H9 (cell line): ENCODE measurements around the gene GTF2A1. TPM values are rescaled to one million over a fixed set of nuclear protein-coding genes. Genes with fewer than 3 reads are reported as not detected.

ENCODE experiments used
- DNase-seq: peaks from one replicate; pipeline ENCODE4 v3.0.0-alpha.2; 2017
- H2AFZ ChIP-seq: one replicate; pipeline ENCODE4 v1.6.1; 2013; ENCODE audit warnings: mild to moderate bottlenecking, low read length, control low read depth, moderate library complexity
- H2AK5ac ChIP-seq: 2 replicates; pipeline ENCODE4 v1.6.1; 2013; ENCODE audit warnings: low read length, control low read depth, mixed read lengths; ENCODE audit not compliant: insufficient read length
- H2BK120ac ChIP-seq: one replicate; pipeline ENCODE4 v1.6.1; 2013; ENCODE audit warnings: low read depth, mild to moderate bottlenecking, low read length, control low read depth, inconsistent platforms; ENCODE audit not compliant: poor library complexity, severe bottlenecking
- H2BK12ac ChIP-seq: 2 replicates; pipeline ENCODE4 v1.6.1; 2013; ENCODE audit warnings: low read length, control low read depth, mixed read lengths, low read depth; ENCODE audit not compliant: insufficient read length
- H2BK15ac ChIP-seq: 2 replicates; pipeline ENCODE4 v1.6.1; 2013; ENCODE audit warnings: low read depth, low read length, control low read depth
- H2BK20ac ChIP-seq: one replicate; pipeline ENCODE4 v1.6.1; 2013; ENCODE audit warnings: low read depth, mild to moderate bottlenecking, low read length, control low read depth, inconsistent platforms; ENCODE audit not compliant: poor library complexity, severe bottlenecking
- H2BK5ac ChIP-seq: 2 replicates; pipeline ENCODE4 v1.6.1; 2013; ENCODE audit warnings: low read length, control low read depth, mixed read lengths; ENCODE audit not compliant: insufficient read length
- H3K14ac ChIP-seq: 2 replicates; pipeline ENCODE4 v1.6.1; 2013; ENCODE audit warnings: low read length, control low read depth; ENCODE audit not compliant: insufficient read depth
- H3K18ac ChIP-seq: 2 replicates; pipeline ENCODE4 v1.6.1; 2013; ENCODE audit warnings: low read depth, mild to moderate bottlenecking, mixed read lengths, low read length, control low read depth; ENCODE audit not compliant: insufficient read length
- H3K23ac ChIP-seq: 2 replicates; pipeline ENCODE4 v1.6.1; 2013; ENCODE audit warnings: low read length, control low read depth, mixed read lengths, low read depth; ENCODE audit not compliant: insufficient read length
- H3K23me2 ChIP-seq: 2 replicates; pipeline ENCODE4 v1.6.1; 2013; ENCODE audit warnings: low read depth, mild to moderate bottlenecking, mixed read lengths, low read length, control low read depth; ENCODE audit not compliant: insufficient read length, poor library complexity, severe bottlenecking
- H3K27ac ChIP-seq: 2 replicates; pipeline ENCODE4 v1.5.1; 2013; ENCODE audit warnings: low read length, control low read depth, mixed read lengths, low read depth; ENCODE audit not compliant: insufficient read length
- H3K27me3 ChIP-seq: 2 replicates; pipeline ENCODE4 v1.6.1; 2013; ENCODE audit warnings: low read length, control low read depth, inconsistent platforms; ENCODE audit not compliant: insufficient read depth
- H3K4ac ChIP-seq: 2 replicates; pipeline ENCODE4 v1.6.1; 2013; ENCODE audit warnings: low read depth, mild to moderate bottlenecking, control low read depth, inconsistent platforms, low read length, moderate library complexity
- H3K4me1 ChIP-seq: 2 replicates; pipeline ENCODE4 v1.6.1; 2013; ENCODE audit warnings: low read length, control low read depth, inconsistent platforms; ENCODE audit not compliant: insufficient read depth
- H3K4me2 ChIP-seq: 2 replicates; pipeline ENCODE4 v1.6.1; 2013; ENCODE audit warnings: low read length, control low read depth, mixed read lengths; ENCODE audit not compliant: insufficient read length, insufficient read depth
- H3K56ac ChIP-seq: 2 replicates; pipeline ENCODE4 v1.6.1; 2013; ENCODE audit warnings: low read depth, mild to moderate bottlenecking, mixed read lengths, low read length, control low read depth; ENCODE audit not compliant: insufficient read length
- H3K79me1 ChIP-seq: 2 replicates; pipeline ENCODE4 v1.6.1; 2013; ENCODE audit warnings: low read depth, mild to moderate bottlenecking, moderate library complexity, low read length, control low read depth, inconsistent platforms; ENCODE audit not compliant: insufficient read depth, poor library complexity, severe bottlenecking
- H3K79me2 ChIP-seq: 2 replicates; pipeline ENCODE4 v1.6.1; 2013; ENCODE audit warnings: low read length, control low read depth, inconsistent platforms; ENCODE audit not compliant: insufficient read depth
- H3K9ac ChIP-seq: 2 replicates; pipeline ENCODE4 v1.6.1; 2013; ENCODE audit warnings: low read length, control low read depth, mixed read lengths; ENCODE audit not compliant: insufficient read length; ENCODE audit errors: extremely low read depth
- H3K9me3 ChIP-seq: one replicate; pipeline ENCODE4 v1.6.1; 2013; ENCODE audit warnings: low read depth, low read length, inconsistent platforms; ENCODE audit not compliant: control insufficient read depth
- H3T11ph ChIP-seq: one replicate; pipeline ENCODE4 v1.6.1; 2013; ENCODE audit warnings: mild to moderate bottlenecking, low read length, control low read depth, inconsistent platforms
- H4K20me1 ChIP-seq: one replicate; pipeline ENCODE4 v1.6.1; 2013; ENCODE audit not compliant: control insufficient read depth, insufficient read length, insufficient read depth
- H4K5ac ChIP-seq: 2 replicates; pipeline ENCODE4 v1.6.1; 2013; ENCODE audit warnings: low read depth, mild to moderate bottlenecking, mixed read lengths, low read length, control low read depth; ENCODE audit not compliant: insufficient read length
- H4K8ac ChIP-seq: replicated peaks from 2 replicates; pipeline ENCODE4 v1.6.1; 2013; ENCODE audit warnings: low read length, control low read depth, mixed read lengths, low read depth; ENCODE audit not compliant: insufficient read length
- H4K91ac ChIP-seq: 2 replicates; pipeline ENCODE4 v1.6.1; 2013; ENCODE audit warnings: low read depth, mild to moderate bottlenecking, moderate library complexity, mixed read lengths, low read length, control low read depth; ENCODE audit not compliant: insufficient read length
- H3K27ac Mint-ChIP-seq, 3 experiments: 2 replicates in 2 of 3; 3 replicates in 1 of 3; pipeline ENCODE4 v1.8.0; 2020 to 2021; ENCODE audit warnings: mixed read lengths in 3 of 3, mild to moderate bottlenecking in 1 of 3, moderate library complexity in 1 of 3
- H3K27me3 Mint-ChIP-seq: 2 replicates; pipeline ENCODE4 v1.8.0; 2021; ENCODE audit warnings: low read depth, mild to moderate bottlenecking, moderate library complexity, mixed read lengths
- H3K36me3 Mint-ChIP-seq, 3 experiments: 2 replicates in 2 of 3; 3 replicates in 1 of 3; pipeline ENCODE4 v1.8.0; 2020 to 2021; ENCODE audit warnings: low read depth in 3 of 3, mixed read lengths in 3 of 3; ENCODE audit not compliant: insufficient read depth in 1 of 3
- H3K4me1 Mint-ChIP-seq, 2 experiments: 2 replicates each; pipeline ENCODE4 v1.8.0; 2020; ENCODE audit warnings: mixed read lengths in 2 of 2
- H3K4me3 Mint-ChIP-seq, 2 experiments: 2 replicates in 1 of 2; 3 replicates in 1 of 2; pipeline ENCODE4 v1.8.0; 2020 to 2021; ENCODE audit warnings: mild to moderate bottlenecking in 2 of 2, mixed read lengths in 2 of 2, moderate library complexity in 1 of 2
- H3K9me3 Mint-ChIP-seq, 2 experiments: 2 replicates in 1 of 2; 3 replicates in 1 of 2; pipeline ENCODE4 v1.8.0; 2020; ENCODE audit warnings: mild to moderate bottlenecking in 2 of 2, mixed read lengths in 2 of 2, moderate library complexity in 1 of 2
- WGBS: extraction: QIAGEN DNeasy Blood & Tissue Kit; methylation state at CpG from one replicate; pipeline ENCODE4 v1.1.7; 2013; ENCODE audit warnings: missing lambda C conversion rate, low lambda C conversion rate, mixed read lengths; ENCODE audit not compliant: insufficient read length; ENCODE audit errors: extremely low coverage; 5-methylcytosine and 5-hydroxymethylcytosine counted together
- total RNA-seq: library from RNA; stranded (reverse); gene quantifications from 2 replicates; pipeline ENCODE4 v1.2.1, GENCODE V29; 2021
- TF ChIP-seq, protein P1 (sequence below): fragments of 200-600 bp; sonication (generic); conservative IDR thresholded peaks from 3 replicates; pipeline ENCODE4 v1.8.0; 2021; ENCODE audit warnings: antibody characterized with exemption, mild to moderate bottlenecking

The GTF2A1 gene
- total RNA-seq, 1 experiment from 2014 or later = 43.0 TPM

DNA sequence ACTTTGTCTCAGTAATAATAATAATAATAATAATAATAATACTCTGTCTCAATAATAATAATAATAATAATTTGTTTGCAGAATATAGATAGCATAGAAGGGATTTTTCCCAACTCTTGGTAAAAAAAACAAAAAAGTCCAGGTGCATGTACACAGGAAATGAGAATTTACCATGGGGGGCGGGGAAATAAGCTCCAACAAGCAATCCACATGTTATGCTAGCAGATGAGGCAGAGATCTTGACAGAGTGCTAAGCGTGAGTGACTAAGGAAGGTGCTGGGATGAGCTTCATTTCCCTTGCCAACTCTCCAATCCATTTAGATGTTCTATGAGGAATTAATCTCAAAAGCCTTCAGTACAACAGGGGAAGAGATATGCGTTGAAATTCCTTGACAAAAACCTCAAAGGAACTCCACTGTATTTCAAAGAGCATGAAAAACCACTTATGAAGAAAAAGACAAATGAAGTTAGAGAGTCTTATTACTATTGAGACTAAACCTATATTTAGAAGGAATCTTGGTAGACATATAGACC lies 44.9 kb upstream of the GTF2A1 start:
- H3K9me3 Mint-ChIP-seq = no peaks in the 10 kb centered on the region
- H2BK12ac ChIP-seq = no peak overlapping the region
- no peak overlapping the region for H2AFZ ChIP-seq
- H3K27me3 Mint-ChIP-seq = no peaks in the 10 kb centered on the region
- H3K4me1 Mint-ChIP-seq = peaks cover 22 to 27% of the 10 kb centered on the region in 2 experiments
- no peaks in the 10 kb centered on the region for H3K79me1 ChIP-seq
- H3K9ac ChIP-seq = no peak overlapping the region
- H3K4me2 ChIP-seq = no peak overlapping the region
- no peak overlapping the region for H4K5ac ChIP-seq
- H3K27me3 ChIP-seq = no peaks in the 10 kb centered on the region
- no peak overlapping the region for H2BK120ac ChIP-seq
- H4K20me1 ChIP-seq = no peaks in the 10 kb centered on the region
- 0 out of 7 replicates have a peak overlapping the region, but pooled peaks of 1 of the 3 experiments have one; percentile 2 for H3K27ac Mint-ChIP-seq
- TF ChIP-seq, protein P1, sequence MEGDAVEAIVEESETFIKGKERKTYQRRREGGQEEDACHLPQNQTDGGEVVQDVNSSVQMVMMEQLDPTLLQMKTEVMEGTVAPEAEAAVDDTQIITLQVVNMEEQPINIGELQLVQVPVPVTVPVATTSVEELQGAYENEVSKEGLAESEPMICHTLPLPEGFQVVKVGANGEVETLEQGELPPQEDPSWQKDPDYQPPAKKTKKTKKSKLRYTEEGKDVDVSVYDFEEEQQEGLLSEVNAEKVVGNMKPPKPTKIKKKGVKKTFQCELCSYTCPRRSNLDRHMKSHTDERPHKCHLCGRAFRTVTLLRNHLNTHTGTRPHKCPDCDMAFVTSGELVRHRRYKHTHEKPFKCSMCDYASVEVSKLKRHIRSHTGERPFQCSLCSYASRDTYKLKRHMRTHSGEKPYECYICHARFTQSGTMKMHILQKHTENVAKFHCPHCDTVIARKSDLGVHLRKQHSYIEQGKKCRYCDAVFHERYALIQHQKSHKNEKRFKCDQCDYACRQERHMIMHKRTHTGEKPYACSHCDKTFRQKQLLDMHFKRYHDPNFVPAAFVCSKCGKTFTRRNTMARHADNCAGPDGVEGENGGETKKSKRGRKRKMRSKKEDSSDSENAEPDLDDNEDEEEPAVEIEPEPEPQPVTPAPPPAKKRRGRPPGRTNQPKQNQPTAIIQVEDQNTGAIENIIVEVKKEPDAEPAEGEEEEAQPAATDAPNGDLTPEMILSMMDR = no peak
- H3K36me3 Mint-ChIP-seq = peaks cover 2 to 9% (median 4%) of the 10 kb centered on the region in 3 experiments; a peak in 3 of 7 replicates
- no peaks in the 10 kb centered on the region for H3K23me2 ChIP-seq
- no peak overlapping the region for H3K4me3 Mint-ChIP-seq
- no peak overlapping the region for H3K56ac ChIP-seq
- no peak overlapping the region for H3K23ac ChIP-seq
- H2BK20ac ChIP-seq = no peak overlapping the region
- H2AK5ac ChIP-seq = no peak overlapping the region
- no peak for DNase-seq
- no peak overlapping the region for H3K4ac ChIP-seq
- H3K4me1 ChIP-seq = peaks cover 3% of the 10 kb centered on the region; the same call in 1 of the 2 replicates
- no peak overlapping the region for H3T11ph ChIP-seq
- no peak overlapping the region for H3K27ac ChIP-seq
- WGBS = no CpG with 5 or more reads among the region's 3 CpGs
- no peak overlapping the region for H2BK5ac ChIP-seq
- H4K8ac ChIP-seq = no peak overlapping the region
- H3K79me2 ChIP-seq = no peaks in the 10 kb centered on the region
- no peak overlapping the region for H2BK15ac ChIP-seq
- H3K14ac ChIP-seq = no peak overlapping the region
- no peaks in the 10 kb centered on the region for H3K9me3 ChIP-seq
- no peak overlapping the region for H3K18ac ChIP-seq
- H4K91ac ChIP-seq = no peak overlapping the region
